ACC112 (cell line): ENCODE measurements around the gene LEMD2.

Experiments
- H2AFZ ChIP-seq: fragments of 200-600 bp; sonication (generic); one replicate; pipeline ENCODE4 v1.6.0; 2017; ENCODE audit warnings: antibody characterized with exemption, low read length; ENCODE audit not compliant: unreplicated experiment
- H3K27ac ChIP-seq: fragments of 200-600 bp; sonication (generic); 2 replicates; pipeline ENCODE4 v1.5.1; 2014; ENCODE audit warnings: low read depth, mild to moderate bottlenecking, antibody characterized with exemption, low read length, moderate library complexity
- H3K27me3 ChIP-seq: fragments of 200-600 bp; sonication (generic); 2 replicates; pipeline ENCODE4 v1.6.1; 2014; ENCODE audit warnings: mild to moderate bottlenecking, antibody characterized with exemption, low read length, moderate library complexity, mixed read lengths; ENCODE audit not compliant: insufficient read depth
- H3K36me3 ChIP-seq: fragments of 200-600 bp; sonication (generic); 2 replicates; pipeline ENCODE4 v1.6.1; 2016; ENCODE audit warnings: mild to moderate bottlenecking, antibody characterized with exemption, low read length, moderate library complexity, mixed read lengths; ENCODE audit not compliant: insufficient read depth
- H3K4me1 ChIP-seq: fragments of 200-600 bp; sonication (generic); one replicate; pipeline ENCODE4 v1.6.1; 2016; ENCODE audit warnings: low read length, mixed read lengths; ENCODE audit not compliant: insufficient read depth, unreplicated experiment, control insufficient read depth
- H3K4me3 ChIP-seq: fragments of 200-600 bp; sonication (generic); 2 replicates; pipeline ENCODE4 v1.5.1; 2014; ENCODE audit warnings: mild to moderate bottlenecking, low read depth, low read length
- H3K79me2 ChIP-seq: fragments of 200-600 bp; sonication (generic); one replicate; pipeline ENCODE4 v1.6.0; 2016; ENCODE audit warnings: low read length; ENCODE audit not compliant: control insufficient read depth, unreplicated experiment, insufficient read depth

The LEMD2 gene

GRCh38 chr6:33803571-33804053 lies 14.7 kb upstream of the LEMD2 start, which contains the start of gene MLN:
Gene MLN, minus strand, starts transcription at chr6:33804003. Its CDS starts 2,840 bp downstream, at chr6:33801163.
- no peaks in the 10 kb centered on the region for H3K79me2 ChIP-seq
- peaks cover 4% of the 10 kb centered on the region for H3K4me1 ChIP-seq
- no peak within 1 kb of the TSS for H3K27ac ChIP-seq
- no peak within 1 kb of the TSS for H2AFZ ChIP-seq
- H3K27me3 ChIP-seq: peaks cover 49% of the 10 kb centered on the region
- no peaks in the 10 kb centered on the region for H3K36me3 ChIP-seq
- H3K4me3 ChIP-seq: no peak within 1 kb of the TSS

- no peak overlapping the region for H2AFZ ChIP-seq
- H3K36me3 ChIP-seq: no peaks in the 10 kb centered on the region
- H3K27me3 ChIP-seq: peaks cover 36% of the 10 kb centered on the region
- peaks cover 4% of the 10 kb centered on the region for H3K4me1 ChIP-seq
- no peak overlapping the region for H3K27ac ChIP-seq
- no peaks in the 10 kb centered on the region for H3K79me2 ChIP-seq
- no peak overlapping the region for H3K4me3 ChIP-seq
Observed at GRCh38 chr6:33802186-33802958, 13.4 kb upstream of the LEMD2 start.

GRCh38 chr6:33801611-33802010 lies 12.7 kb upstream of the LEMD2 start:
- peaks cover 4% of the 10 kb centered on the region for H3K4me1 ChIP-seq
- no peaks in the 10 kb centered on the region for H3K79me2 ChIP-seq
- peaks cover 29% of the 10 kb centered on the region for H3K27me3 ChIP-seq
- H3K4me3 ChIP-seq: no peak overlapping the region
- no peaks in the 10 kb centered on the region for H3K36me3 ChIP-seq
- H3K27ac ChIP-seq: no peak overlapping the region
- no peak overlapping the region for H2AFZ ChIP-seq

- Histone ChIP-seq H3K79me2 (no peaks in the 10 kb centered on the region), H3K36me3 (no peaks in the 10 kb centered on the region), H3K27me3 (peaks cover 17% of the 10 kb centered on the region), H3K4me1 (peaks cover 4% of the 10 kb centered on the region), H3K4me3 (no peak overlapping the region), H3K27ac (no peak overlapping the region), H2AFZ (no peak overlapping the region)
Observed at GRCh38 chr6:33800248-33800969, 11.5 kb upstream of the LEMD2 start.

GRCh38 chr6:33799454-33800113 lies 10.7 kb upstream of the LEMD2 start:
- Histone ChIP-seq H3K4me1 (peaks cover 4% of the 10 kb centered on the region), H3K27ac (no peak overlapping the region), H3K36me3 (no peaks in the 10 kb centered on the region), H2AFZ (no peak overlapping the region), H3K27me3 (peaks cover 9% of the 10 kb centered on the region), H3K4me3 (no peak overlapping the region), H3K79me2 (no peaks in the 10 kb centered on the region)

GRCh38 chr6:33798343-33798848 lies 9.5 kb upstream of the LEMD2 start:
- H3K27me3 ChIP-seq: peaks cover 4% of the 10 kb centered on the region
- H3K27ac ChIP-seq: no peak overlapping the region
- no peak overlapping the region for H2AFZ ChIP-seq
- H3K4me1 ChIP-seq: peaks cover 4% of the 10 kb centered on the region
- no peak overlapping the region for H3K4me3 ChIP-seq
- H3K36me3 ChIP-seq: no peaks in the 10 kb centered on the region
- no peaks in the 10 kb centered on the region for H3K79me2 ChIP-seq

- Histone ChIP-seq H3K4me3 (no peak overlapping the region), H2AFZ (no peak overlapping the region), H3K4me1 (peaks cover 4% of the 10 kb centered on the region), H3K79me2 (no peaks in the 10 kb centered on the region), H3K27ac (no peak overlapping the region), H3K36me3 (no peaks in the 10 kb centered on the region), H3K27me3 (peaks cover 11% of the 10 kb centered on the region)
Observed at GRCh38 chr6:33797626-33798342, 8.9 kb upstream of the LEMD2 start.

GRCh38 chr6:33794910-33795623 lies 6.1 kb upstream of the LEMD2 start:
- Histone ChIP-seq H3K79me2 (no peaks in the 10 kb centered on the region), H3K27ac (no peak overlapping the region), H2AFZ (no peak overlapping the region), H3K36me3 (no peaks in the 10 kb centered on the region), H3K4me1 (peaks cover 4% of the 10 kb centered on the region), H3K27me3 (peaks cover 13% of the 10 kb centered on the region), H3K4me3 (no peak overlapping the region)

- no peak overlapping the region for H2AFZ ChIP-seq
- peaks cover 5% of the 10 kb centered on the region for H3K4me1 ChIP-seq
- no peak overlapping the region for H3K27ac ChIP-seq
- no peak overlapping the region for H3K4me3 ChIP-seq
- peaks cover 12% of the 10 kb centered on the region for H3K79me2 ChIP-seq
- no peaks in the 10 kb centered on the region for H3K36me3 ChIP-seq
- H3K27me3 ChIP-seq: peaks cover 13% of the 10 kb centered on the region
Observed at GRCh38 chr6:33792981-33793380, 4.1 kb upstream of the LEMD2 start.
